ENCODE data around the gene GNAL.

GRCh38 chr18:11736656-11737055 lies 47.6 kb downstream of the GNAL start:
- TF ChIP-seq POLR2AphosphoS5 (IDR thresholded peaks at IDR 0.05; ENCODE audit: low read depth, low read length) (no peak), TAF1 (IDR thresholded peaks at IDR 0.05; ENCODE audit: borderline replicate concordance, insufficient read depth, low read length) (no peak), SIN3A (IDR thresholded peaks at IDR 0.05; ENCODE audit: borderline replicate concordance, insufficient read depth, low read length) (no peak), REST (IDR thresholded peaks at IDR 0.05; ENCODE audit: insufficient read depth in 1 of 2, low read depth in 2 of 2, low read length in 2 of 2) (no peak), FOXP2 (optimal IDR thresholded peaks at IDR 0.05; ENCODE audit: borderline replicate concordance, extremely low read depth, extremely low read length, insufficient read depth) (no peak)
